B cell (primary cell): ENCODE data around the gene STK17B. TPM values are rescaled to one million over a fixed set of nuclear protein-coding genes. Genes with fewer than 3 reads are reported as not detected.

Experiments
- ATAC-seq: fragments of 200-7000 bp; cut with Tn5 transposase; one replicate; pipeline ENCODE4 v1.10.0; 2021; ENCODE audit warnings: low read depth, mild to moderate bottlenecking, moderate number of reproducible peaks, moderate library complexity
- CTCF ChIA-PET: fragments of 350-600 bp; sonication (Branson Sonifier 250); formaldehyde crosslinking; loops from one replicate; lab custom pipeline; 2021; ENCODE audit warnings: antibody characterized with exemption, inconsistent platforms; lab: Charles Lee
- POLR2A ChIA-PET: fragments of 350-600 bp; sonication (Branson Sonifier 250); formaldehyde crosslinking; loops from one replicate; lab custom pipeline; 2021; ENCODE audit warnings: antibody characterized with exemption; lab: Charles Lee
- DNase-seq: peaks from one replicate; pipeline ENCODE4 v3.0.0; 2013
- H2AFZ ChIP-seq: 2 replicates; pipeline ENCODE4 v1.6.1; 2012; ENCODE audit warnings: mild to moderate bottlenecking, low read depth, low read length; ENCODE audit not compliant: insufficient read depth, poor library complexity, severe bottlenecking
- H3K27ac ChIP-seq, 2 donors: 1 replicate in 1 of 2; 2 replicates in 1 of 2; pipeline ENCODE4 v1.5.1; 2012 to 2013; ENCODE audit warnings: low read length in 2 of 2, mild to moderate bottlenecking in 2 of 2, moderate library complexity in 1 of 2
- H3K27me3 ChIP-seq, 4 experiments: fragments of 200-600 bp in 1 of 4; sonication (generic) in 1 of 4; replicated peaks in 1 of 4; 1 replicate in 2 of 4; 2 replicates in 2 of 4; pipeline versions ENCODE4 v1.6.1 to v1.7.0; 2013 to 2016; ENCODE audit warnings: low read length in 3 of 4, mild to moderate bottlenecking in 2 of 4, mixed read lengths in 1 of 4, moderate library complexity in 1 of 4; ENCODE audit not compliant: insufficient read depth in 4 of 4, control insufficient read depth in 3 of 4; ENCODE audit errors: control extremely low read depth in 1 of 4
- H3K36me3 ChIP-seq, 2 experiments: replicated peaks in 1 of 2; 1 replicate in 1 of 2; 2 replicates in 1 of 2; pipeline versions ENCODE4 v1.6.1 to v1.7.1; 2013; ENCODE audit warnings: low read length in 1 of 2; ENCODE audit not compliant: insufficient read depth in 2 of 2, control insufficient read depth in 1 of 2; ENCODE audit errors: control extremely low read depth in 1 of 2, extremely low read depth in 1 of 2
- H3K4me1 ChIP-seq, 2 donors: fragments of 200-600 bp in 1 of 2; sonication (generic) in 1 of 2; 1 replicate in 1 of 2; 2 replicates in 1 of 2; pipeline versions ENCODE4 v1.5.1 to v1.6.1; 2013 to 2017; ENCODE audit warnings: low read length in 2 of 2; ENCODE audit not compliant: control insufficient read depth in 2 of 2, insufficient read depth in 2 of 2
- H3K4me2 ChIP-seq: replicated peaks from 2 replicates; pipeline ENCODE3; 2012; ENCODE audit warnings: mild to moderate bottlenecking, low read depth, low read length; ENCODE audit not compliant: poor library complexity, severe bottlenecking
- H3K4me3 ChIP-seq, 5 experiments: fragments of 200-600 bp in 1 of 5; sonication (generic) in 1 of 5; 1 replicate in 3 of 5; 2 replicates in 2 of 5; pipeline versions ENCODE4 v1.5.1 to v1.7.0; 2011 to 2016; ENCODE audit warnings: low read length in 4 of 5, mild to moderate bottlenecking in 4 of 5, low read depth in 2 of 5, control low read depth in 1 of 5, moderate library complexity in 1 of 5; ENCODE audit not compliant: insufficient read depth in 1 of 5; ENCODE audit errors: control extremely low read depth in 1 of 5, extremely low read depth in 1 of 5
- H3K79me2 ChIP-seq: fragments of 200-600 bp; sonication (generic); one replicate; pipeline ENCODE4 v1.6.0; 2016; ENCODE audit warnings: low read length; ENCODE audit not compliant: control insufficient read depth, insufficient read depth
- H3K9ac ChIP-seq: fragments of 200-600 bp; sonication (generic); 2 replicates; pipeline ENCODE4 v1.6.1; 2017; ENCODE audit warnings: mild to moderate bottlenecking, low read length, moderate library complexity
- H3K9me3 ChIP-seq, 3 donors: one replicate each; pipeline versions ENCODE4 v1.6.1 to v1.7.1; 2013; ENCODE audit warnings: low read length in 2 of 3; ENCODE audit not compliant: control insufficient read depth in 2 of 3, insufficient read depth in 1 of 3; ENCODE audit errors: control extremely low read depth in 1 of 3
- H4K20me1 ChIP-seq: 2 replicates; pipeline ENCODE4 v1.6.0; 2012; ENCODE audit warnings: mild to moderate bottlenecking, low read length; ENCODE audit not compliant: insufficient read depth, control insufficient read depth, poor library complexity, severe bottlenecking
- H3K27ac Mint-ChIP-seq: one replicate; pipeline ENCODE4 v1.8.0; 2021; ENCODE audit warnings: mixed read lengths
- H3K27me3 Mint-ChIP-seq: one replicate; pipeline ENCODE4 v1.8.0; 2021; ENCODE audit warnings: mixed read lengths
- H3K4me1 Mint-ChIP-seq: one replicate; pipeline ENCODE4 v1.8.0; 2021; ENCODE audit warnings: mixed read lengths
- H3K4me3 Mint-ChIP-seq: one replicate; pipeline ENCODE4 v1.8.0; 2021; ENCODE audit warnings: mixed read lengths
- H3K9me3 Mint-ChIP-seq: one replicate; pipeline ENCODE4 v1.8.0; 2022; ENCODE audit warnings: mixed read lengths; ENCODE audit not compliant: insufficient read depth
- CTCF ChIP-seq: fragments of 200-600 bp; IDR thresholded peaks from one replicate; pipeline ENCODE4 v1.8.0; 2022; ENCODE audit warnings: antibody characterized with exemption, mild to moderate bottlenecking
- EZH2 ChIP-seq: IDR thresholded peaks from 2 replicates; pipeline ENCODE4 v1.6.1; 2012; ENCODE audit warnings: borderline replicate concordance, low read depth, mild to moderate bottlenecking, moderate library complexity, low read length; ENCODE audit not compliant: insufficient read depth, poor library complexity, severe bottlenecking
- WGBS: methylation state at CpG from one replicate; pipeline ENCODE4 v1.1.5; 2013; ENCODE audit warnings: missing lambda C conversion rate; ENCODE audit not compliant: insufficient coverage; 5-methylcytosine and 5-hydroxymethylcytosine counted together
- intact Hi-C: fragments of 100-400 bp; cut with micrococcal nuclease; formaldehyde crosslinking; loops from one replicate; pipeline ENCODE4 v1.10.0; 2022
- polyA plus RNA-seq: library from polyadenylated mRNA; depleted of rRNA; stranded (reverse); fragments of >200 nt; gene quantifications from 2 replicates; pipeline ENCODE4 v1.2.3, GENCODE V29; 2012
- total RNA-seq, 2 donors: library from RNA; stranded (reverse); fragments of 120-200 nt in 1 of 2; gene quantifications; 1 replicate in 1 of 2; 2 replicates in 1 of 2; pipeline versions ENCODE4 v1.2.3 to v1.2.4, GENCODE V29; 2013 to 2022

STK17B gene
- total and polyA plus RNA-seq, 2 donors (not counting 1 experiment from before 2014, with no cell fraction given), result 120 to 249 TPM

GRCh38 chr2:196186266-196186980, 15.0 kb upstream of the STK17B start:
- H3K9ac ChIP-seq, result no peak overlapping the region
- POLR2A ChIA-PET, result no interaction called here
- no peaks in the 10 kb centered on the region for H3K27me3 ChIP-seq
- no peaks in the 10 kb centered on the region for H4K20me1 ChIP-seq
- Mint-ChIP-seq H3K9me3 (no peaks in the 10 kb centered on the region), H3K4me1 (peaks cover 53% of the 10 kb centered on the region), H3K27ac (peak overlapping the region; percentile 71), H3K4me3 (no peak overlapping the region), H3K27me3 (no peaks in the 10 kb centered on the region)
- H3K4me3 ChIP-seq, result no peak overlapping the region
- DNase-seq (no peak), ATAC-seq (no peak)
- TF ChIP-seq EZH2, result no peak
- no peak for TF ChIP-seq CTCF
- no peaks in the 10 kb centered on the region for H3K79me2 ChIP-seq
- no CpG with 5 or more reads among the region's 3 CpGs for WGBS
- intact Hi-C loops, result no loop called here
- peak overlapping the region; percentile 50 for H2AFZ ChIP-seq
- H3K4me1 ChIP-seq, result peaks cover 38 to 41% of the 10 kb centered on the region in 2 donors
- H3K4me2 ChIP-seq, result no peak overlapping the region
- no peaks in the 10 kb centered on the region for H3K9me3 ChIP-seq
- no peaks in the 10 kb centered on the region for H3K36me3 ChIP-seq
- CTCF ChIA-PET, result no interaction called here
- no peak overlapping the region for H3K27ac ChIP-seq

GRCh38 chr2:196184921-196185320, 13.5 kb upstream of the STK17B start:
- peaks cover 64% of the 10 kb centered on the region for H3K4me1 Mint-ChIP-seq
- Histone ChIP-seq H3K79me2 (peaks cover 11% of the 10 kb centered on the region), H3K36me3 (no peaks in the 10 kb centered on the region), H3K27ac (no peak overlapping the region), H3K27me3 (no peaks in the 10 kb centered on the region), H2AFZ (no peak overlapping the region), H3K9me3 (no peaks in the 10 kb centered on the region), H3K4me1 (peaks cover 48 to 53% of the 10 kb centered on the region in 2 donors), H3K9ac (no peak overlapping the region), H3K4me2 (no peak overlapping the region), H4K20me1 (no peaks in the 10 kb centered on the region), H3K4me3 (no peak overlapping the region)
- ChIA-PET POLR2A (no interaction called here), CTCF (interaction anchor here (0.8 to 1.9 kb wide), 3 partner anchors 9 to 30 kb away, joined by 3 to 6 read pairs (median 3); no protein-coding TSS in a partner anchor)
- peak overlapping the region; percentile 41 for H3K27ac Mint-ChIP-seq
- no peak overlapping the region for H3K4me3 Mint-ChIP-seq
- intact Hi-C loops, result no loop called here
- no peaks in the 10 kb centered on the region for H3K9me3 Mint-ChIP-seq
- WGBS, result 100% methylated on average over 1 of the region's 3 CpGs
- ATAC-seq, result no peak
- H3K27me3 Mint-ChIP-seq, result no peaks in the 10 kb centered on the region
- no peak for TF ChIP-seq CTCF
- no peak for TF ChIP-seq EZH2
- DNase-seq, result no peak
